NCI-H2107 (cell line): Measurements from ENCODE around the gene AP1S3.
"Not testable (repeated sequence)": the region's sequence is repeated elsewhere in the genome, so short reads cannot be mapped to it uniquely, and the experiment has no call there.

Experiments used
- DNase-seq: peaks from one replicate; lab custom pipeline; 2025; lab: John Stamatoyannopoulos, UW

The AP1S3 gene

DNA sequence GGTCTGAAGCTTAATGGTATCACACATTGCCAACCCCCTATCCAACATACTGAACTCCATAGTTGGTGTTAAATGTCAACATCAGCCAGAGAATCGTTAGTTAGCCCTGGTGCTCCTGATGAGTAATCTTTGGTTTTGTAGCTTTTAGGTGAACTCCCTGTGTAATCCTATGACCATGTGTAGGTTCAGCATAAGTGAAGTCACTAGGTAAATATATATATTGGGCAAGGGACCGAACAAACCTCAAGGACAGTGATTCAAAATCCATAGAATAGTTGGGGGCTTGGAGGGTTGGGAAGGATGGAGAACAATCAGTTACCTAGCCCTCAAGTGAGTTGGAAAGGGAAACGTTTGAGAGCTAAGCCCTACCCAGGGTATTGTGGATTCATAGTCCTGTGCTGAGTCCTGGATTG lies 16.0 kb upstream of the AP1S3 start:
- no peak for DNase-seq

DNA sequence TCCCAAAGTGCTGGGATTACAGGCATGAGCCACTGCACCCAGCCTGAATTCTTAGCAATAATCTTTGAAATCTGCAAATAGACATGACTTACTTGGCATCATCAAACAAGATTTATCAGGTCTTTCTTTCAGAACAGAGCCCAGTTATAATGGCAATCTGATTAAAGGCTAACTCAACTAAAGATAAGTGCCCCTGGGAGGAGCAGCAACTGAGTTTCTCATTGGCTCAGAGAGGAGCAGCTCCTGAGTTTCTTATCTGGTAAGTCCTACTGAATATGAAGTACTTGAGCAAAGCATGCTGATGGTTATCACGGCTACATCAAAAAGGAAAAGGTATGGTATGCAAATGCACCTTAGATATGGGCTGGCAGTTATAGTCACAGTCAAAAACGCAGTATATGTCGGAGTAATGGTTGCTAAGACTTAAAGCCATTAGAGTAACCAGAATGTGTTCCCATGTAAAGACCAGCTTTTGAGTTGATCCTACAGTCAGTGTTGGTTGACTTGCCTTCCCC lies 15.0 kb upstream of the AP1S3 start:
- no peak for DNase-seq

DNA sequence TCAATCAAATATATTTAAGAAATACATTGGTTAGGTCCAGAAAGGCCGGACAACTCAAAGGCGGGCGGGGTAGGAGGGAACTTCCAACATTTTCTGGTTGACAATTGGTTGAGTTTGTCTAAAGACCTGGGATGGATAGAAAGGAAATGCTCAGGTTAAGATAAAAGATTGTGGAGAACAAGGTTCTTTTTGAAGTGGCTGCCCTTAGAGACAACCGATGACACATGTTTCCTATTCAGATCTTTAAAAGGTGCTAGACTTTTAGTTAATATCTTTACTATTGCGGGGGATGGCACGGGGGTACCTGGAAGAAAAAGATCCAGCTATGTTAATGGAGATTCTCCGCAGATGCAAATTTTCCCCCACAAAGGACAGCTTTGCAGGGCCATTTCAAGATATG lies 10.0 kb upstream of the AP1S3 start:
- no peak for DNase-seq

DNA sequence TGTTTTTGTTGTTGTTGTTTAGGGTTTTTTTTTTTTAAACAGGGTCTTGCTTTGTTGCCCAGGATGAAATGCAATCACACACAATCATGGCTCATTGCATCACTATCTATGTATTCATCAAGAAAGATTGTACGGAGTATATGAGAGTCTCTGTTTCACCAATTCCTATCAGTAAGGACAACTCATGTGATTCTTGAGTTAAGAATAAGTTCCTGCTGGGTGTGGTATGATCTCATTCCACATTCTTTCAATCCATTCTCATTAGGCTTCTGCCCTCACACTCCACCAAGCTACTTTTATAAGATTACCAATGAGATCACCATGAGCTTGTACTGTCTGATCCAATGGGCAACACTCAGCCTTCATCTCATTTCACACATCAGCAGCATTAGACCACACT lies 9.1 kb upstream of the AP1S3 start:
- DNase-seq, result no peak

DNA sequence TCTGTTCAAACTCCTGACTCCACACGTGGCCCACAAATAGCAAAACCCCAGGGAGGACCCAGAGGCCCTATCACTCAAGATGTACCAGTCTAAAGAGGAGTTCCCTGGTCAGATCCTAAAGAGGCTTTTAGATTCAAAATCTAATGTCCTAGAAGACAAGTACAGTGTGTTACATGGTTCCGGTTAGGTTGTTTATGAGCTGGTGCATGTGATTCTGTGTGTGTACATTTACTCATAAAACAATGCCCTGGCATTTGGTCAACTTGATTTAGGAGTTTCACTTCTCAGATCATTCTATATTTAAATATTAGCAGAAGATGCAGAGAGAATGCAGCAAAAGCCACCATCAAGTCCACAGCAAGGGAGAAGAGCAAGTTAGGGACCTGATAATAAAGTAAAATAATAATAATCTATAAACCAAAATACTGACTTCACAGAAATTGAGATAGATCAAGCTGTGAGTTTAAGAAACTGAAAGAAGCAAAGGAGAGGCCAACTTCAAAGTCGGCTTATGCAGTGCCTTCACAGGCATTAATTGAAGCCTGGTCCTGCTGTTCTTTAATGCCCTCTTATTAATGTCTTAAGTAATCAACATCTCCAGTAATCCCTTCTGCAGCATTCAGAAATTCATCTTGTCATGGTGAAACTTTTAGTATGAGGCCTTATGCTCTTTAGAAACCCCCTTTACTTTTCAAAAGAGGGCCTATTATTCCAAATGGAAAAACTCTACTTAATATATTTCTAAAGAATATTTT lies 4.2 kb upstream of the AP1S3 start:
- no peak for DNase-seq

DNA sequence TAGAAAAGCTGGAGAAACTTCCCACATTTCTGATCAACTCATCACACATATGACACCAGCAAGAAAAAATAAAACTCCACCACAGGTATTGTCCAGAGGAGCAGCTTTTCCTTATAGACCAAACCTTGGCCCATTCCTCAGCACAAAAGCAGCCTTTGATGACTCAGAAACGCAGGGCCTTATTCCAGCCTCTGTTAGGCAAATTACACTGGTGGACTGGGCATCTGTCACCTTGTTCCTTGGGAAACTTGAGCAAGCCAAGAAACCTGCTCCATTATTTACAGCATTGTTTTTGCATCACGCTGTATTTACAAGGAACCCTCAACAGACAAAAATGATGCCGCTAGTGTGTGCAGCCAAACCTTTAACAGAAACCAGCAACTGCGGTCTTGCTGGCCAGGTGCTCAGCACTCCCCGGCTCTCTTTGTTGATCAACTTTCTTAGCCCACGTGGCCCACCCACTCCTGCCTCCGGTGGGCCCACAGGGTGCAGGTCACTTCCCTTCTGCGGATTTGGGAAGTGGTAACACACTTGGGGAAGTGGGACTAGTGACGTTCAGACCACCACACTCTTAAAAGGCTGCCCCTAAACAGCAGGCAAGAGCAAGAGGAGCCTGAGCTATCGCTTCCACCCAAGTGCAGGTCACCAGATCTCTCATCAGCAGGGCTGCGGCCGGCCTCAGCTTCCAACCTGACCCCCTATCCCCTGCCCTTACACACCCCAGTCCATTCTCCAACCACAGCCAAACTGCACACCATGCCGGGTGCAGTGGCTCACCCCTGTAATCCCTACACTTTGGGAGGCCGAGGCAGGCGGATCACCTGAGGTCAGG lies 1.5 kb downstream of the AP1S3 start:
- no peak for DNase-seq

DNA sequence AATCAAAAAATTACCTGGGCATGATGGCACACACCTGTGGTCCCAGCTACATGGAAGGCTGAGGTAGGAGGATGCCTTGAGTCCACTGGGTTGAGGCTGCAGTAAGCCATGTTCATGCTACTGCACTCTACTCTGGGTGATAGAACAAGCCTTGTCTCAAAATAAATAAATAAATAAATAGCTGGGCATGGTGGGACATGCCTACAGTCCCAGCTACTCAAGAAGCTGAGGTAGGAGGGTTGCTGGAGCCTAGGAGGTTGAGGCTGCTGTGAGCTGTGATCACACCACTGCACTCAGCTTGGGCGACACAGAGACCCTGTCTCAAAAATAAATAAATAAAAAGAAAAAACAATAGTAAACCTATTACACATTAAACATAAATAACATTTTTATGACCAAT lies 3.0 kb downstream of the AP1S3 start:
- no peak for DNase-seq

DNA sequence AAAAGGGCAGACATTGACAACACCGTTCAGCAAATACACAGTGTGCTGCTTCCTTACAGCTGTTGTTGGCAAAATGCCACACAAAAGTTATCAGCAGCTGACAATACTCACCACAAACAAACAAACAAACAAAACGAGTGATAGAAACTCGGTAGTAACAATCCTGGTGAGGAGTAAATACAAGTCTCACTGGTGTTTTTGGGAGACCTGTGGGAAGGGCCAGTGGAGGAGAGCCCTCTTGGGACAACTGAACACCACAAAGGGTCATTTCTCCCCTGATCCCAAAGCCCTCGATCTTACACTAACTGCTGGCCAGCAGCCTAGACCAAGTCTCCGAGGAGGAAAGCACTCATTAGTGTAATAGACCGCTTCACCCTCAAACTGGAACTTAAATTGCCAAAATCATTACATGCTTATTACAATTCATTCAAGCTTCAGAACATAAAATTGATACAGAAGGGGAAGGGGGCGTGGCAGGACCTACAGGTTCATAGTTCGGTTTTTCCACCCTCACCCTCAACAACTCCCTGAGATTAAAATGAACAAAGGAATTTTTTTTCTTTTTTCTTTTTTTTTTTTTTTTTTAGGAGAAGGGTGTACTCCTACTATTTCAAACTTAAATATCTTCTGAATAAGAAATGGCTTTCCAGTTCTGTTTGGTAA lies 5.0 kb downstream of the AP1S3 start:
- DNase-seq, result no peak

DNA sequence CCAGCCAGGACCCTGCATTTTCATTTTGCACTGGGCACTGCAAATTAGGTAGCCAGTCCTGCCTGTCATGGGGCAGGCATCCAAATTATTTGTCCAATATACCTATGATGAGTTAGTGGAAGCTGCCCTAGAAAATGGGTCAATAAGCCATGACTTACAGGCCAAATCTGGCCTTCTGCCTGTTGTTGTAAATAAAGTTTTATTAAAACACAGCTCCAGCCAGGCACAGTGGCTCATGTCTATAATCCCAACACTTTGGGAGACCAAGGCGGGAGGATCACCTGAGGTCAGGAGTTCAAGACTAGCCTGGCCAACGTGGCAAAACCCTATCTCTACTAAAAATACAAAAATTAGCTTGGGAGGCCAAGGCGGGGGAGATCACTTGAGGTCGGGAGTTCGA lies 8.3 kb downstream of the AP1S3 start:
- no peak for DNase-seq

DNA sequence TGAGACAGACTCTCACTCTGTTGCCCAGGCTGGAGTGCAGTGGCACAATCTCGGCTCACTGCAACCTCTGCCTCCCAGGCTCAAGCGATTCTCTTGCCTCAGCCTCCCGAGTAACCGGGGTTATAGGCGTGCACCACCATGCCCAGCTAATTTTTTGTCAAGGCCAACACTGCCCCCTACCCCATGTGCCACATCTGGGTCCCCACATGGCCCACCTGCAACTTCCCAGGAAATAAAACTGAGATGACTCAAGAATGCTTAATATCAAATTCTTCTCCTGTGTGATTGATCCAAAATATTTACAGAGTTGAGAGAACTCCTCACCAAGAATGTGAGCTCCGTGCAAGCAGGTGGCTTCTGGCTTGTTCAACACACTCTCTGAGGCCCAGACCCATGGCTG lies 9.1 kb downstream of the AP1S3 start:
- no peak for DNase-seq

DNA sequence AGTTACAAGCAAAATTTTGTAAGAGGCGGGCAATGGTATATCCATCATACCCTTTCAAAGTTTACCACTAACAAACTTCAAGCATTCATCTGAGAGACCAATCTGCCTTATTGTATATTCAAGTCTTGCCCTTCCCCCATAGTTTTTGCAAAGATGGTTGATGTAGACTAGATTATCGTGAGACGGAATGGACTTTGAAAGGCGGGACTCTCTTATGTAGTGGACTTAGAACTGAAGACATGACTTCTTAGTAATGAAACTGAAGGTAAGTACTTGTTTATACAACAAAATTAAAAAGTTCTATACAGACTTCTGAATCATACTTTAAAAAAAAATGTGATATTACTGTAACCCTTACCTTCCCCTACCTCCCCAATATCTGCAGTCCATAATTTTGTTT lies 10.4 kb downstream of the AP1S3 start:
- no peak for DNase-seq

DNA sequence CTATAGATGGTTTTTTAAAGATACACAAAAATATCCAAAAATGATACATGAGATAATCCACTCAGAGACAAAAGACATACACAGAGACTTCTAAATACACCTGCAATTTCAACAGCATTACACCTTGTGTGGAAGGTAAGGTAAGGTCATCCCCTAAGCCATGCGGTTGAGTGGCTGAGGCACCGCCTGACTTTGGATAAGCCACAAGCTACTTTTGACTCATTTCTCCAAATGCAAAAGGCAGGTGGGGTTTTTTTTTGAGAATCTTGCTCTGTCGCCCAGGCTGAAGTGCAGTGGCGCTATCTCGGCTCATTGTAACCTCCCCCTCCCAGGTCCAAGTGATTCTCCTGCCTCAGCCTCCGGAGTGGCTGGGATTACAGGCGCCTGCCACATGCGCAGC lies 13.1 kb downstream of the AP1S3 start:
- no peak for DNase-seq

DNA sequence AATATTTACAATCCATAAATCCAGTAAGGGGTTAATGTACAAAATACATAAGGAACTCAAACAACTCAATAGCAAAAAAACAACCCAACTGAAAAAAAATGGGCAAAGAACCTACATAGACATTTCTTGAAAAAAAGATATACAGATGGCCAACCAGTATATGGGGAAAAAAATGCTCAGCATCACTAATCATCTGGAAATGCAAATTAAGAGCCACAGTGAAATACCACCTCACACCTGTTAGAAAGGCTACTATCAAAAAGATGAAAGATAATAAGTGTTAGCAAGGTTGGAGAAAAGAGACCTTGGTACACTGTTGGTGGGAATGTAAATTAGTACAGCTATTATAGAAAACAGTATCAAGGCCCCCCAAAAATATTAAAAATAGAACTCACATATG lies 14.6 kb downstream of the AP1S3 start:
- no peak for DNase-seq

DNA sequence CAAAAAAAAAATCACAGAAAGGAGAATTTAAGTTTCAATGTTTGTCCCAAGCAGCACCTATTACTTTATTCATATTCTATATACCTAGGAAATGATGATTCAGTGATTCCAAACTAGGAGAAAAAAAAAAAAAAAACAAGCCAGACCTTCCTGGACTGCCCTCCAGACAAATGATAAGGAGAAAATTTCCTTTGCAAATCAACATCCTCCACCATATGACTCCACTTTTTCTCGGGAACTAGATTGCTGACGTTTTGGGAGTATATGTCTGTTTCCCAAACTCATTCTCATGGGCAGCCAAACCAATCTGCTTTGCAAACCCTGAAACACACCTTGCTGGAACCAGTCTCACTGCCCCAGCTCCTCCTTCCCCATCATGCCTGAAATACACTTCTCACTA lies 16.8 kb downstream of the AP1S3 start:
- no peak for DNase-seq

DNA sequence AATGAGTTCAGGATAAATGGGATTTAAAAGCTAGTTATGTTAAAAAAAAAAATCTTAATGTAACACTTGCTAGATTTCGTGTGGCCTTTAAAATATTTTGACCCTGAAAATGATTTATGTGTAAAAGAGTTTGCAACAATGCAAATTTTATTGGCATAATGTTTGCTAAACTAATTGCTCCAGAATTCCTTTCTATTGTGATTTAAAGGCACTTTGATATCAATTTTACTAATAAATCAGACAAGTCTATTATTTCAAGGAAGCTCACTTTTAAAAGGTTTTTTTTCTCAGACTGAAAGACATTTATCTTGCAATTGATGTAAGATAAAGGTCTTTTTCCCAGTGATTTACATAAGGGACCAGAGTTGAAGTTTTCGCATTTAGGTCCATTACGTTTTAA lies 17.5 kb downstream of the AP1S3 start:
- no peak for DNase-seq

DNA sequence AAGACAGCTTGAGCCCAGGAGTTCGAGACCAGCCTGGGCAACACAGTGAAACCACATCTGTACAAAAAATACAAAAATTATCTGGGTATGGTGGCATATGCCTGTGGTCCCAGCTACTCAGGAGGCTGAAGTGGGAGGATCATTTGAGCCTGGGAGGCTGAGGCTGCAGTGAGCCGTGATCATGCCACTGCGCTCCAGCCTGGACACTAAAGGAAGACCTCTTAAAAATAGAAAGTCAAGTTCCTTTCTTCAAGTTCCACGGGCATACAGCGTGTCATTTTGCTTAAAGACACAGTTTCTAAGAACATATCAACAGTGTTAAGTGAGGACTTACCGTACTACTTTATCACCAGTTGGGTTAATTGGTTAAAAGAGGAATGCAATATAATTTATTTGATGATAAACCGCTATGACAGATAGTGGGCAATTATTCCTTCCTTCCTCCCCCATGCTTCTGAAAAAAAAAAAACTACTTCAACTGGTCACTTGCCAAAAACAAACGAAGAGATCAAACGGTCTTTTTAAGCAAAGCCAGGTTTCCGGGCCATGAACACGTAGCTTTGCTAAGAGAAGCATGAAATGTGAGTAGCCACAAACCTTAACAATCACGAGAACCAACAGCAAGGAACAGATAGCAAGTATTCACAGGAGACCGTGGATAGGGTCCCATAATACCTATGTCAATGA lies 21.4 kb downstream of the AP1S3 start:
- DNase-seq, result no peak

DNA sequence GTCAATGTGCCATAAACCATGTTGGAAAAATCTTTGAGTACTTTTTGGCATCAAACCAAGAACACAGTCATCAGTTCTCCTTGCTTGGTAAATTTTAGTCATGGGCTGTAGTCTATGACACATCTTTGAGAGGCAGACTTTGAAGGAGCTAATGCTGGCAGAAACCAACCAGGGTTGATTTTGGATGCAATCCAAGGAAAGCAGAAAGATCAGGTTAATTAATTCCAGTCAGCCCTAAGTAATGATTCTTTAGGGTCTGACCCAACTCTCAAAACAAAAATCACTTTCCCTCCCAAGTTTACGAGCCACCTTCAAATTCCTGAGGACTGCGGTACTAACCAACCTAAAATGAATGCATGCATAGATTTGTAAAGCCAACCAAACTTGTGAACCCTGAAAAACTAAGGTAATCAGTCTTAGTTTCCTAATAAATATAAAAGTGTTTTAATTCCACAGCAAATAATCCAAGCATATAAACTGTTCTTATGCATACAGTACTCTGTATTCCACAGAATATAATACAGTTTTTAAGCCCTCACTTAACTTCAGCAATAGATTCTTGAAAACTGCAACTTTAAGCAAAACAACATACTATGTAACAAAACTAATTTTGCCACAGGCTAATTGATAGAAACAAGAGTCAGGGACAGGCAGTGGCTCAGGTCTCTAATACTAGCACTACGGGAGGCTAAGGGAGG lies 22.0 kb downstream of the AP1S3 start:
- DNase-seq, result no peak

DNA sequence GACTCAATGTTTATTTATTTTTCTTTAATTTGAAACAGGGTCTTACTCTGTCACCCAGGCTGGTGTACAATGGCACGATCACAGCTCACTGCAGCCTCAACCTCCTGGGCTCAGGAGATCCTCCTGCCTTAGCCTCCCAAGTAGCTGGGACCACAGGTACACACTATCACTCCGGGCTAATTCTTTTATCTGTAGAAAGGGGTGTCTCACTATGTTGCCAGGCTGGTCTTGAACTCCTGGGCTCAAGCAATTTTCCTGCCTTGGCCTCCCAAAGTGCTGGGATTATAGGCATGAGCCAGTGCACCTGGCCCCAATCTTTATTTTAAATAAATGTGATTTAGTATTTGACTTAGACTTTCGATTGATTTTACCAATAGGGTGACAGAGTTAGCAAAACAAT lies 22.6 kb downstream of the AP1S3 start:
- not testable (repeated sequence) for DNase-seq

DNA sequence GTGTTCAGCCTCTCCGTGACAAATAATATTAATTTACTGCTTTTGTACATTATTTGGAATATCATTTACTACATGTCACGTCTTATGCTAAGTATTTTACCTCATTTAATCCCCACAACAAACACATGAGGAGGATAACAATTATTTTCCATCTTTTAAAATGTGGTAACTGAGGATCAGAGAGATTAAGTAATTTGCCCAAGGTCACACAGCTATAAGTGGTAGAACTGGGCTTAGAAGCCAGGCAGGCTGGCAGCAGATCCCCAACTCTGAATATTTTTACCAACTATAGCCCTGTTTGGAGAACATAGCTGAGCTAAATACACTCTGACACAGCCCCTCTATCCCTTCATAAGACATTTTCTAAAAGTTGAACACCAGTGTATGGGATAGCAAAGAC lies 24.1 kb downstream of the AP1S3 start:
- DNase-seq, result no peak

DNA sequence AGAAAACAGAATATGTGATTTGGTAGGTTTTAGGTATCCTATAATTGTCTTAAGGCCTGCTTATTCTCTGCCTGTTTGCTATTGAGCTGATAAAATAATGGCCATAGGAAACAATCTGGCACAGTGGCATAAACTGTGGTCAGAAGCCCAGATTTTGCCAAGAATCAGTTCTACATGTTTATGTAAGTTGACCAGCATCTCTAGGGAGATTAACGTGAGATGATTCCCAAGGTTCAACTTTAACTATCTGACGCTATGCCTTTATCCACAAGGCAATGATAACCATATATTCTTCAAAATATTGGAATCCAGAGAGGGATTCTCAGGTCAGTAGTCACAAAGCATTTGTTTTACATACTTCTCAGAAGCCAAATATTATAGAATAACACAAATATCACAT lies 25.6 kb downstream of the AP1S3 start:
- DNase-seq, result no peak

DNA sequence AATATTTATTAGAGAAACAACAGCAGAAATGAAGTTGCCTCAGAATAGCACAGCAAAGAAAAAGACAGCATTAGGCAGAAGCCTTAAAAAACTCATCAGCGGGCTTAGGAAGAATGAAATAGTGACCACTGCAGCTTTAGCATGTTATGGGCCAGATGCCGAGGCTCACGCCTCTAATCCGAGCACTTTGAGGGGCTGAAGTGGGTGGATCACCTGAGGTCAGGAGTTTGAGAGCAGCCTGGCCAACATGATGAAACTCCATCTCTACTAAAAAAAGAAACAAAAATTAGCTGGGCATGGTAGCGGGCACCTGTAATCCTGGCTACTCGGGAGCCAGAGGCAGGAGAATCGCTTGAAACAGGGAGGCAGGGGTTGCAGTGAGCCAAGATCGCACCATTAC lies 32.4 kb downstream of the AP1S3 start:
- DNase-seq, result no peak

DNA sequence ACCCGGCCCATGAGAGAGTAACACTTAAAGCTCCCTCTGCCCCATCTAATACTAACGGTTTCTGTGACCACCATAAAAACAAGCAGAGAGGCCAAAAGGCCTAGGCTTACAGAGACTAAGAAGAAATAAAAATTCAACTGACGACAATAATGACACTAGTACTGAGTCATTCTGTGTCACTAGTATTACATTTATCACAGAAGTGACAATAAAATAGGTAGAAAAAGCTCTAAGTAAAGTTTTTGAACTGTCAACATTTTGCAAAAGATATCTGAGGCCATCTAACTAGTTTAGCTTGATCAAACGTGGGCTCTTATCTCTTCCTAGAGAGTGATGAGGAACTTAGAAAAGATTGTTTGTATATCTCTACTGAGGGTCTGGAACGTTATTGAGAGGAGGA lies 35.6 kb downstream of the AP1S3 start:
- no peak for DNase-seq
